Stimulated activated CD4-positive, alpha-beta T cell treated with anti-CD3 and anti-CD28 coated beads, Interleukin-4, amount 100 ng/mL, for 4 hours (primary cell): ENCODE data around the gene NCDN.
A peak's percentile ranks its signal among the peaks of the same experiment; 100 is the strongest.

ENCODE experiments used
- DNase-seq, 2 experiments: peaks; one replicate each; pipeline ENCODE4 v3.0.0-alpha.2; 2020

Gene NCDN

GRCh38 chr1:35554266-35555211, 3.1 kb upstream of the NCDN start:
- DNase-seq, result no peak

- no peak for DNase-seq
Measured at GRCh38 chr1:35555212-35555584, 2.4 kb upstream of the NCDN start.

GRCh38 chr1:35555601-35556477, 1.8 kb upstream of the NCDN start:
- no peak for DNase-seq

GRCh38 chr1:35556484-35557117, 998 bp upstream of the NCDN start:
- no peak for DNase-seq

- DNase-seq, result no peak
Measured at GRCh38 chr1:35557118-35557610, 435 bp upstream of the NCDN start, which contains the start of gene KIAA0319L. TSS of gene KIAA0319L (minus strand) at chr1:35557403. CDS start at chr1:35554491, 2,912 bp downstream.

- DNase-seq, result no peak
Measured at GRCh38 chr1:35558374-35559316, 1.0 kb downstream of the NCDN start.

- no peak for DNase-seq
Measured at GRCh38 chr1:35559317-35559944, 1.8 kb downstream of the NCDN start.

GRCh38 chr1:35560256-35561225, 2.9 kb downstream of the NCDN start:
- DNase-seq, result no peak

GRCh38 chr1:35561297-35561971, 3.8 kb downstream of the NCDN start:
- no peak for DNase-seq

- DNase-seq, result no peak
Measured at GRCh38 chr1:35561972-35562680, 4.5 kb downstream of the NCDN start.

- no peak for DNase-seq
Measured at GRCh38 chr1:35563166-35563565, 5.6 kb downstream of the NCDN start.

GRCh38 chr1:35564037-35564883, 6.7 kb downstream of the NCDN start:
- peak; percentile 69 to 75 for DNase-seq

GRCh38 chr1:35564884-35565741, 7.5 kb downstream of the NCDN start:
- DNase-seq, result no peak

GRCh38 chr1:35565742-35566133, 8.1 kb downstream of the NCDN start:
- DNase-seq, result no peak

GRCh38 chr1:35567947-35568558, 10.5 kb downstream of the NCDN start:
- DNase-seq, result no peak

- DNase-seq, result peak; percentile 52 to 54
Measured at GRCh38 chr1:35568975-35569395, 11.4 kb downstream of the NCDN start.
